ENCODE results near the gene R3HDML. TPM values are rescaled to one million over a fixed set of nuclear protein-coding genes. Genes with fewer than 3 reads are reported as not detected.

The R3HDML gene
- polyA plus RNA-seq, 3 donors = not detected

GRCh38 chr20:44310664-44311639, 25.9 kb upstream of the R3HDML start, which contains the start of gene FITM2:
TSS of gene FITM2 (minus strand) at chr20:44311202. CDS start at chr20:44311148, 54 bp downstream.
- H3K9me3 Mint-ChIP-seq = no peaks in the 10 kb centered on the region
- peak within 1 kb of the TSS; percentile 41 to 85 (median 74) for H3K27ac Mint-ChIP-seq
- H3K4me1 ChIP-seq (ENCODE audit: control insufficient read depth in 1 of 2, insufficient read depth in 2 of 2, low read length in 2 of 2) = peaks cover 16 to 23% of the 10 kb centered on the region in 2 donors
- peak within 1 kb of the TSS; percentile 93 for H2AFZ ChIP-seq (ENCODE audit: insufficient read depth, low read depth, low read length, poor library complexity, severe bottlenecking)
- H3K36me3 Mint-ChIP-seq = peaks cover 3 to 7% of the 10 kb centered on the region in 2 donors
- intact Hi-C loops (cut with micrococcal nuclease) = loop anchor here (2.0 kb wide), 2 partner anchors 94 to 100 kb away; partner anchors contain the start of gene OSER1 (in 1 of the 2)
- peak within 1 kb of the TSS; percentile 81 for H3K4me2 ChIP-seq (replicated peaks; ENCODE audit: extremely low read depth, low read length, poor library complexity, severe bottlenecking)
- H3K27ac ChIP-seq (ENCODE audit: low read depth in 1 of 2, low read length in 2 of 2) = peak within 1 kb of the TSS in 1 of 2 donors; percentile 73
- TF ChIP-seq, protein P1, sequence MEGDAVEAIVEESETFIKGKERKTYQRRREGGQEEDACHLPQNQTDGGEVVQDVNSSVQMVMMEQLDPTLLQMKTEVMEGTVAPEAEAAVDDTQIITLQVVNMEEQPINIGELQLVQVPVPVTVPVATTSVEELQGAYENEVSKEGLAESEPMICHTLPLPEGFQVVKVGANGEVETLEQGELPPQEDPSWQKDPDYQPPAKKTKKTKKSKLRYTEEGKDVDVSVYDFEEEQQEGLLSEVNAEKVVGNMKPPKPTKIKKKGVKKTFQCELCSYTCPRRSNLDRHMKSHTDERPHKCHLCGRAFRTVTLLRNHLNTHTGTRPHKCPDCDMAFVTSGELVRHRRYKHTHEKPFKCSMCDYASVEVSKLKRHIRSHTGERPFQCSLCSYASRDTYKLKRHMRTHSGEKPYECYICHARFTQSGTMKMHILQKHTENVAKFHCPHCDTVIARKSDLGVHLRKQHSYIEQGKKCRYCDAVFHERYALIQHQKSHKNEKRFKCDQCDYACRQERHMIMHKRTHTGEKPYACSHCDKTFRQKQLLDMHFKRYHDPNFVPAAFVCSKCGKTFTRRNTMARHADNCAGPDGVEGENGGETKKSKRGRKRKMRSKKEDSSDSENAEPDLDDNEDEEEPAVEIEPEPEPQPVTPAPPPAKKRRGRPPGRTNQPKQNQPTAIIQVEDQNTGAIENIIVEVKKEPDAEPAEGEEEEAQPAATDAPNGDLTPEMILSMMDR (IDR thresholded peaks at IDR 0.05) = peak; percentile 90
- peak; percentile 93 to 97 (median 97) for DNase-seq
- peak within 1 kb of the TSS; percentile 61 to 89 (median 82) for H3K4me3 ChIP-seq (replicated peaks in 1 of 3; ENCODE audit: low read depth in 2 of 3, low read length in 3 of 3)
- no peaks in the 10 kb centered on the region for H3K9me3 ChIP-seq (replicated peaks in 1 of 2; ENCODE audit: control insufficient read depth in 1 of 2, insufficient read depth in 1 of 2, low read length in 2 of 2)
- H3K36me3 ChIP-seq (replicated peaks in 1 of 2; ENCODE audit: control insufficient read depth in 1 of 2, insufficient read depth in 2 of 2, low read length in 2 of 2) = no peaks in the 10 kb centered on the region
- peak within 1 kb of the TSS; percentile 75 for H3K9ac ChIP-seq (ENCODE audit: insufficient read depth, low read length, poor library complexity, severe bottlenecking)
- WGBS (ENCODE audit: insufficient coverage) = under 1% methylated on average over 64 of the region's 70 CpGs
- peaks cover 0 to 7% of the 10 kb centered on the region in 2 donors for H3K27me3 ChIP-seq (ENCODE audit: control insufficient read depth in 2 of 2, insufficient read depth in 2 of 2, low read length in 2 of 2)
- peak within 1 kb of the TSS; percentile 83 to 91 for H3K4me3 Mint-ChIP-seq
- H3K27me3 Mint-ChIP-seq (ENCODE audit: low read depth in 3 of 3) = peaks cover 8 to 14% (median 9%) of the 10 kb centered on the region in 3 donors
- H3K79me2 ChIP-seq (ENCODE audit: insufficient read depth, low read length) = peaks cover 8% of the 10 kb centered on the region
- H4K20me1 ChIP-seq (ENCODE audit: insufficient read depth, low read length) = no peaks in the 10 kb centered on the region
- peaks cover 16% of the 10 kb centered on the region for H3K4me1 Mint-ChIP-seq

GRCh38 chr20:44314870-44315269, 22.0 kb upstream of the R3HDML start:
- Mint-ChIP-seq H3K27ac (no peak overlapping the region), H3K27me3 (ENCODE audit: low read depth in 3 of 3) (peaks cover 12 to 22% (median 17%) of the 10 kb centered on the region in 3 donors), H3K36me3 (no peaks in the 10 kb centered on the region), H3K4me1 (peaks cover 11% of the 10 kb centered on the region), H3K4me3 (no peak overlapping the region), H3K9me3 (peaks cover 0 to 2% (median 0%) of the 10 kb centered on the region in 7 donors)
- no peak for DNase-seq
- Histone ChIP-seq H3K4me2 (replicated peaks; ENCODE audit: extremely low read depth, low read length, poor library complexity, severe bottlenecking) (no peak overlapping the region), H3K9ac (ENCODE audit: insufficient read depth, low read length, poor library complexity, severe bottlenecking) (no peak overlapping the region), H3K27ac (ENCODE audit: low read depth in 1 of 2, low read length in 2 of 2) (no peak overlapping the region), H3K4me3 (replicated peaks in 1 of 3; ENCODE audit: low read depth in 2 of 3, low read length in 3 of 3) (no peak overlapping the region), H2AFZ (ENCODE audit: insufficient read depth, low read depth, low read length, poor library complexity, severe bottlenecking) (no peak overlapping the region), H3K79me2 (ENCODE audit: insufficient read depth, low read length) (peaks cover 8% of the 10 kb centered on the region), H3K27me3 (ENCODE audit: control insufficient read depth in 2 of 2, insufficient read depth in 2 of 2, low read length in 2 of 2) (peaks cover 0 to 10% of the 10 kb centered on the region in 2 donors), H3K9me3 (replicated peaks in 1 of 2; ENCODE audit: control insufficient read depth in 1 of 2, insufficient read depth in 1 of 2, low read length in 2 of 2) (no peaks in the 10 kb centered on the region), H4K20me1 (ENCODE audit: insufficient read depth, low read length) (no peaks in the 10 kb centered on the region), H3K4me1 (ENCODE audit: control insufficient read depth in 1 of 2, insufficient read depth in 2 of 2, low read length in 2 of 2) (peaks cover 12 to 17% of the 10 kb centered on the region in 2 donors), H3K36me3 (replicated peaks in 1 of 2; ENCODE audit: control insufficient read depth in 1 of 2, insufficient read depth in 2 of 2, low read length in 2 of 2) (no peaks in the 10 kb centered on the region)
- TF ChIP-seq, protein P1 (IDR thresholded peaks at IDR 0.05) = no peak
- intact Hi-C loops (cut with micrococcal nuclease) = no loop called here
